ENCODE results near the gene CCDC171. TPM values are rescaled to one million over a fixed set of nuclear protein-coding genes. Genes with fewer than 3 reads are reported as not detected.

CCDC171 gene
- total RNA-seq, 1 experiment from 2014 or later, result 2.8 TPM

DNA sequence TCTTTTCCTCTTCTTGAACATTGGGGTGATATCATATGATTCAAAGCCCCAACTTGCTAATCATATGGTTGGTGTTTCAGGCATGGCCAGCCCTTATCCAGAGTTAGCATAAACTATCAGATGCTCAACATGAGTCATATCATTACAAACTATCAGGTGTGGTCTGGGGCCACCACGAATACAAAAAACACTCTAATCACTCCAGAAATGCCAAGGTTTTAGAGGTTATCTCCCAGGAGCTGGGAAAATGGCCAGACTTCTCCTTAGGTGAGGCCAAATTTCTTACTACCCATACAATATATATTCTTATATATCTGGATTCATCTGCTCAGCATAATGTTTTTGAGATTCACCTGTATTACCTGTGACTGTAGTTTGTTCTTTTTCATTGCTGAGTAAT, 210.5 kb downstream of the CCDC171 start (continued):
- no peak for TF ChIP-seq ZNF317 (CRISPR knock-in tag; IDR thresholded peaks at IDR 0.05; ENCODE audit: borderline replicate concordance, low read depth)
- no peak for TF ChIP-seq CREM (CRISPR knock-in tag; IDR thresholded peaks at IDR 0.05)
- TF ChIP-seq MYBL2 (CRISPR knock-in tag; IDR thresholded peaks at IDR 0.05), result no peak
- TF ChIP-seq E2F1 (CRISPR knock-in tag; IDR thresholded peaks at IDR 0.05), result no peak
- no peak for TF ChIP-seq PRRX2 (CRISPR knock-in tag; IDR thresholded peaks at IDR 0.05)

DNA sequence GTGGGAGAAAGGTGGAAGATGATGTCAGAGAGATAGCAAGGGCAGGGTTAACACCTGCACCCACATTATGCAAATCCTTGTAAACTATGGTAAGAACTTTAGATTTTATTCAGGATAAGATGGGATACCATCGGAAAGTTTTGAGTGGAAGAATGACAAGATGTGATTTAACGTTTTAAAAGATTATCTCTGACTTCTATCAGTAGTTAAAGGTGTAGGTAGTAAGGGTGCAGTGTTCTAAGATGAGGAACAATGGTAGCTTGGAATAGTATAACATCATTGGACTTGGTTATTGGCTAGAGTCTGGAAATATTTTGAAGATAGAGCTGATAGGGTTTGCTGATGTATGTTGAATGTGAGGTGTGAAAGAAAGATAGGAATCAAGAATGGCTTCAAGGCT, 211.3 kb downstream of the CCDC171 start:
- ChIA-PET POLR2A (no interaction called here), CTCF (no interaction called here)
- ATAC-seq, result no peak
- Mint-ChIP-seq H3K27ac (no peak overlapping the region), H3K27me3 (ENCODE audit: low read depth) (no peaks in the 10 kb centered on the region), H3K4me1 (peaks cover 6% of the 10 kb centered on the region), H3K36me3 (no peaks in the 10 kb centered on the region), H3K9me3 (no peaks in the 10 kb centered on the region), H3K4me3 (no peak overlapping the region)
- TF ChIP-seq, protein P1, sequence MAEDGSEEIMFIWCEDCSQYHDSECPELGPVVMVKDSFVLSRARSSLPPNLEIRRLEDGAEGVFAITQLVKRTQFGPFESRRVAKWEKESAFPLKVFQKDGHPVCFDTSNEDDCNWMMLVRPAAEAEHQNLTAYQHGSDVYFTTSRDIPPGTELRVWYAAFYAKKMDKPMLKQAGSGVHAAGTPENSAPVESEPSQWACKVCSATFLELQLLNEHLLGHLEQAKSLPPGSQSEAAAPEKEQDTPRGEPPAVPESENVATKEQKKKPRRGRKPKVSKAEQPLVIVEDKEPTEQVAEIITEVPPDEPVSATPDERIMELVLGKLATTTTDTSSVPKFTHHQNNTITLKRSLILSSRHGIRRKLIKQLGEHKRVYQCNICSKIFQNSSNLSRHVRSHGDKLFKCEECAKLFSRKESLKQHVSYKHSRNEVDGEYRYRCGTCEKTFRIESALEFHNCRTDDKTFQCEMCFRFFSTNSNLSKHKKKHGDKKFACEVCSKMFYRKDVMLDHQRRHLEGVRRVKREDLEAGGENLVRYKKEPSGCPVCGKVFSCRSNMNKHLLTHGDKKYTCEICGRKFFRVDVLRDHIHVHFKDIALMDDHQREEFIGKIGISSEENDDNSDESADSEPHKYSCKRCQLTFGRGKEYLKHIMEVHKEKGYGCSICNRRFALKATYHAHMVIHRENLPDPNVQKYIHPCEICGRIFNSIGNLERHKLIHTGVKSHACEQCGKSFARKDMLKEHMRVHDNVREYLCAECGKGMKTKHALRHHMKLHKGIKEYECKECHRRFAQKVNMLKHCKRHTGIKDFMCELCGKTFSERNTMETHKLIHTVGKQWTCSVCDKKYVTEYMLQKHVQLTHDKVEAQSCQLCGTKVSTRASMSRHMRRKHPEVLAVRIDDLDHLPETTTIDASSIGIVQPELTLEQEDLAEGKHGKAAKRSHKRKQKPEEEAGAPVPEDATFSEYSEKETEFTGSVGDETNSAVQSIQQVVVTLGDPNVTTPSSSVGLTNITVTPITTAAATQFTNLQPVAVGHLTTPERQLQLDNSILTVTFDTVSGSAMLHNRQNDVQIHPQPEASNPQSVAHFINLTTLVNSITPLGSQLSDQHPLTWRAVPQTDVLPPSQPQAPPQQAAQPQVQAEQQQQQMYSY (CRISPR knock-in tag; IDR thresholded peaks at IDR 0.05), result no peak
- TF ChIP-seq RELA (CRISPR knock-in tag; IDR thresholded peaks at IDR 0.05; ENCODE audit: borderline replicate concordance), result no peak
- no peak for DNase-seq (ENCODE audit: low spot score)

DNA sequence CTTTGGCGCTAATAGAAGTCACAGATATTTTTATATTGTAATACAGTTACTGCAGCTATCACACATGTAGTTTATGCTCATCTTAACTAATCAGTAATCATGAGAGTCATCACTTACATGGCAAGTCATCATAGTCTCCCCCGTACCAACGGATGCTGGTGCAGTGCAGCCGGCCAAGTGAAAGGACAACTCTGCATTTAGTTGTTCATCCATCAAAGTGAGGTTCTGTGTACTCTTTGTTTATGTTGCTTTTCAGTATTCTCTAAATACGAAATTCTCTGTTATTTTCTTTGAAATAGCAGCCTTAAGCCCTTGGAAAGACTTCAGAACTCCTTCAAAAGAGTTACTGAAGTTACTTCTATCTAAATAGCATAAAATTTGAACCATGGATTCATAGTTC, 216.7 kb downstream of the CCDC171 start:
- ChIA-PET POLR2A (no interaction called here), CTCF (no interaction called here)
- H3K4me1 Mint-ChIP-seq, result no peaks in the 10 kb centered on the region
- no peaks in the 10 kb centered on the region for H3K9me3 Mint-ChIP-seq
- no peak overlapping the region for H3K27ac Mint-ChIP-seq
- no peak for DNase-seq (ENCODE audit: low spot score)
- no peaks in the 10 kb centered on the region for H3K27me3 Mint-ChIP-seq (ENCODE audit: low read depth)
- no peak overlapping the region for H3K4me3 Mint-ChIP-seq
- no peaks in the 10 kb centered on the region for H3K36me3 Mint-ChIP-seq
- ATAC-seq, result no peak
- TF ChIP-seq ZBTB21 (CRISPR knock-in tag; IDR thresholded peaks at IDR 0.05; ENCODE audit: borderline replicate concordance) (no peak), HMGA2 (CRISPR knock-in tag; IDR thresholded peaks at IDR 0.05) (no peak), ATF6 (CRISPR knock-in tag; IDR thresholded peaks at IDR 0.05) (no peak), ZNF232 (CRISPR knock-in tag; IDR thresholded peaks at IDR 0.05) (no peak), NFATC4 (CRISPR knock-in tag; IDR thresholded peaks at IDR 0.05) (no peak), EMX1 (CRISPR knock-in tag; IDR thresholded peaks at IDR 0.05) (no peak), STAT6 (CRISPR knock-in tag; conservative IDR thresholded peaks at IDR 0.05; ENCODE audit: low read depth) (no peak), ZMAT4 (CRISPR knock-in tag; IDR thresholded peaks at IDR 0.05) (no peak), TEAD1 (CRISPR knock-in tag; IDR thresholded peaks at IDR 0.05) (no peak), ZNF671 (CRISPR knock-in tag; IDR thresholded peaks at IDR 0.05) (no peak), ERG (CRISPR knock-in tag; IDR thresholded peaks at IDR 0.05) (no peak), ETV6 (CRISPR knock-in tag; IDR thresholded peaks at IDR 0.05) (no peak)
- TF ChIP-seq, protein P2, sequence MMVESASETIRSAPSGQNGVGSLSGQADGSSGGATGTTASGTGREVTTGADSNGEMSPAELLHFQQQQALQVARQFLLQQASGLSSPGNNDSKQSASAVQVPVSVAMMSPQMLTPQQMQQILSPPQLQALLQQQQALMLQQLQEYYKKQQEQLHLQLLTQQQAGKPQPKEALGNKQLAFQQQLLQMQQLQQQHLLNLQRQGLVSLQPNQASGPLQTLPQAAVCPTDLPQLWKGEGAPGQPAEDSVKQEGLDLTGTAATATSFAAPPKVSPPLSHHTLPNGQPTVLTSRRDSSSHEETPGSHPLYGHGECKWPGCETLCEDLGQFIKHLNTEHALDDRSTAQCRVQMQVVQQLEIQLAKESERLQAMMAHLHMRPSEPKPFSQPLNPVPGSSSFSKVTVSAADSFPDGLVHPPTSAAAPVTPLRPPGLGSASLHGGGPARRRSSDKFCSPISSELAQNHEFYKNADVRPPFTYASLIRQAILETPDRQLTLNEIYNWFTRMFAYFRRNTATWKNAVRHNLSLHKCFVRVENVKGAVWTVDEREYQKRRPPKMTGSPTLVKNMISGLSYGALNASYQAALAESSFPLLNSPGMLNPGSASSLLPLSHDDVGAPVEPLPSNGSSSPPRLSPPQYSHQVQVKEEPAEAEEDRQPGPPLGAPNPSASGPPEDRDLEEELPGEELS (CRISPR knock-in tag; IDR thresholded peaks at IDR 0.05), result no peak
- TF ChIP-seq, protein P3, sequence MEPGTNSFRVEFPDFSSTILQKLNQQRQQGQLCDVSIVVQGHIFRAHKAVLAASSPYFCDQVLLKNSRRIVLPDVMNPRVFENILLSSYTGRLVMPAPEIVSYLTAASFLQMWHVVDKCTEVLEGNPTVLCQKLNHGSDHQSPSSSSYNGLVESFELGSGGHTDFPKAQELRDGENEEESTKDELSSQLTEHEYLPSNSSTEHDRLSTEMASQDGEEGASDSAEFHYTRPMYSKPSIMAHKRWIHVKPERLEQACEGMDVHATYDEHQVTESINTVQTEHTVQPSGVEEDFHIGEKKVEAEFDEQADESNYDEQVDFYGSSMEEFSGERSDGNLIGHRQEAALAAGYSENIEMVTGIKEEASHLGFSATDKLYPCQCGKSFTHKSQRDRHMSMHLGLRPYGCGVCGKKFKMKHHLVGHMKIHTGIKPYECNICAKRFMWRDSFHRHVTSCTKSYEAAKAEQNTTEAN (CRISPR knock-in tag; IDR thresholded peaks at IDR 0.05), result no peak
